Spinal cord (tissue), 10 donors: ENCODE measurements around the gene ITGB1. TPM values are rescaled to one million over a fixed set of nuclear protein-coding genes. Genes with fewer than 3 reads are reported as not detected.

Experiments used
- DNase-seq, 6 donors: peaks; one replicate each; pipeline versions ENCODE4 v3.0.0 to v3.0.0-alpha.2; 2013 to 2015; ENCODE audit warnings: low spot score in 6 of 6, low read depth in 4 of 6
- H3K27ac ChIP-seq: one replicate; pipeline ENCODE4 v1.5.1; 2013; ENCODE audit warnings: low read depth, low read length, control low read depth
- H3K27me3 ChIP-seq: one replicate; pipeline ENCODE4 v1.6.1; 2013; ENCODE audit warnings: low read length; ENCODE audit not compliant: control insufficient read depth, insufficient read depth
- H3K36me3 ChIP-seq: one replicate; pipeline ENCODE4 v1.6.1; 2013; ENCODE audit warnings: low read length; ENCODE audit not compliant: control insufficient read depth, insufficient read depth
- H3K4me1 ChIP-seq: one replicate; pipeline ENCODE4 v1.6.1; 2013; ENCODE audit warnings: low read length; ENCODE audit not compliant: control insufficient read depth, insufficient read depth
- H3K4me3 ChIP-seq: one replicate; pipeline ENCODE4 v1.5.1; 2013; ENCODE audit warnings: low read depth, low read length, control low read depth
- H3K9me3 ChIP-seq: one replicate; pipeline ENCODE4 v1.6.1; 2013; ENCODE audit warnings: low read length; ENCODE audit not compliant: control insufficient read depth, insufficient read depth
- WGBS: methylation state at CpG from one replicate; pipeline ENCODE4 v1.1.5; 2013; ENCODE audit warnings: missing lambda C conversion rate; ENCODE audit not compliant: insufficient coverage; 5-methylcytosine and 5-hydroxymethylcytosine counted together
- polyA plus RNA-seq, 2 donors: library from polyadenylated mRNA; unstranded; fragments of 120-200 nt; gene quantifications; one replicate each; pipeline ENCODE4 v1.2.1, GENCODE V29; 2013; ENCODE audit not compliant: insufficient read length in 2 of 2
- total RNA-seq, 2 donors: library from RNA; depleted of rRNA in 1 of 2; stranded (reverse); fragments of 120-200 nt in 1 of 2; fragments of >200 nt in 1 of 2; gene quantifications; one replicate each; pipeline versions ENCODE4 v1.2.3 to v1.2.4, GENCODE V29; 2013 to 2014
- donor health status: healthy.

Gene ITGB1
- total and polyA plus RNA-seq, 4 donors, result 130 to 281 (median 199) TPM

DNA sequence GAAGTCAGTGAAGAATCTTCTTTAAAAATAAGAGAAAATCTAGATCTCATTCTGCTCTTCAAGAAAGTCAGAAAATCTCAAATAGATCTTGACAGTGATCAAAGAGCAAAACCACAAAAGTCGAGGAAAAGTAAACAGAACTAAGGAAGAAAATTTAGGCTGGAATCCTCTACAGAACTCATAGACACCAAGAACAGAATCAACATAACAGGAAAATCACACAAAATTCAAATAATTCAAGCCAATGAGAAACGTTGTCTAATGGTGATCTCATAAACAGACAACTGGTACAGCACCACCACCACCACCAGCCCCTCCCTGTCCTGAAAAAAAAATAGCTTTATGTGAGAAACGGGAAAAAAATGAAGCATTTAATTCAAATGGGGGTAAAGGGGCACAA is 6.9 kb downstream of the ITGB1 start:
- 40% methylated on average over 1 of the region's 3 CpGs for WGBS
- H3K4me3 ChIP-seq, result no peak overlapping the region
- H3K4me1 ChIP-seq, result no peaks in the 10 kb centered on the region
- no peaks in the 10 kb centered on the region for H3K36me3 ChIP-seq
- no peak for DNase-seq
- no peak overlapping the region for H3K27ac ChIP-seq
- H3K9me3 ChIP-seq, result no peaks in the 10 kb centered on the region
- H3K27me3 ChIP-seq, result no peaks in the 10 kb centered on the region

DNA sequence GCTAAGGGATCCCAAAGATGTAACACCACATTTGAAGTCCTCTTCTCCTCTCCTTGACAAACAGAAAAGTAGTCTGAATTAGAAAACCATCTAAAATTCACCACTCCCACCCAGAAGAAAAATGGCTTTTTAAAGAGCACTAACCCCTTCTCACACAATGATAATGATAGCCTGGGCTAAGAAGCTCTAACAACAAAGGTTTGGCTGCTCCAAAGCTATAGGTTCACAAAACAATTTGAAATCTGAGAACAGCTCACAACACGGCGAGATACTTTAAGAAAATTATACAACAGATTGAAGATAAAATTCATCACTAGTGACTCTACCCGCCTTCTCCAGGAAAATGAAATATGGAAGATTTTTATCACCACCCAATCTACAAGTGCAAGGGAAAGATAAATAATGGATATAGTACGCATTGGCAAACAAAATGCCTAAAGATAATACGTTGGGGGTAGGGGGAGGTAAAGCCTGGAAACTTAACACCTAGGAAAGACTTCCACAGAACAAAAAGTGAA is 7.4 kb downstream of the ITGB1 start:
- no CpG with 5 or more reads among the region's 5 CpGs for WGBS
- no peak overlapping the region for H3K27ac ChIP-seq
- no peaks in the 10 kb centered on the region for H3K36me3 ChIP-seq
- no peaks in the 10 kb centered on the region for H3K27me3 ChIP-seq
- no peak for DNase-seq
- H3K4me3 ChIP-seq, result no peak overlapping the region
- no peaks in the 10 kb centered on the region for H3K9me3 ChIP-seq
- H3K4me1 ChIP-seq, result no peaks in the 10 kb centered on the region

DNA sequence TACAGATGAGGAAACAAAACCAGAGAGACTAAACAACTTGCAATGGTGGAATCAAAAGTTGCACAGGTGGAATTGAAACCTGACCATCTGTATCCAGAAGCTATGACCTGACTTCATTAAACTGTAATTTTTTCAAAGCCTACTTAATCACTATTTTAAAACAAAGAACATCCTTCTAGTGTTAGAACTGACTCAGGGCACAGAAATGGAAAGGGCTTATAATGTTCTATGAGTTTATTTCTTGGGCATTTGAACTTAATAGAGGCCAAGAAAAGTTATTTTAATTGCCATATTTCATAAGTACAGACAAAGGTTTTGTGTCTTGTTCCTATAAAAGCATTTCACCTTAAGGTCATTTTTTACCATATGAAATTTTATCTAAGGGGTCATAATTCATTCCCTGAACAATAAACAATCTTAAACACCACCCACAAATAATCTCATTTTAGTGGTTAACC is 8.8 kb downstream of the ITGB1 start:
- Histone ChIP-seq H3K4me3 (no peak overlapping the region), H3K27me3 (no peaks in the 10 kb centered on the region), H3K4me1 (no peaks in the 10 kb centered on the region), H3K27ac (no peak overlapping the region), H3K36me3 (peaks cover under 1% of the 10 kb centered on the region), H3K9me3 (no peaks in the 10 kb centered on the region)
- no peak for DNase-seq

DNA sequence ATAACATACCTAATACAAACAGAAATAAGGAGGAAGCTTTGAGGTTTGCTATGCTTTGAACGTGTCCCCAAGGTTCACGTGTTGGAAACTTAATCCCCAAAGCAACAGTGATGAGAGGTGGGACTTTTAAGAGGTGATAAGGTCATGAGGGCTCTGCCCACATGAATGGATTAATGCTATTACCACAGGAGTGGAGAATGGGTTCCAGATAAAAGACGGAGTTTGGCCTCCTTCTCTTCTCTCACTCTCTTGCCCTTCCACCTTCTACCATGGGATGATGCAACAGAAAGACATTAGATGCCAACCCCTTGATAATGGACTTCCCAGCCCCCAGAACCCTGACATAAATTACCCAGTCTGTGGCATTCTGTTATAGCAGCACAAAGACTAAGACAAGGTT is 9.6 kb downstream of the ITGB1 start:
- 50% methylated on average over 1 of the region's 3 CpGs for WGBS
- no peak for DNase-seq
- Histone ChIP-seq H3K27me3 (no peaks in the 10 kb centered on the region), H3K9me3 (no peaks in the 10 kb centered on the region), H3K4me3 (no peak overlapping the region), H3K4me1 (no peaks in the 10 kb centered on the region), H3K27ac (no peak overlapping the region), H3K36me3 (peaks cover 3% of the 10 kb centered on the region)

DNA sequence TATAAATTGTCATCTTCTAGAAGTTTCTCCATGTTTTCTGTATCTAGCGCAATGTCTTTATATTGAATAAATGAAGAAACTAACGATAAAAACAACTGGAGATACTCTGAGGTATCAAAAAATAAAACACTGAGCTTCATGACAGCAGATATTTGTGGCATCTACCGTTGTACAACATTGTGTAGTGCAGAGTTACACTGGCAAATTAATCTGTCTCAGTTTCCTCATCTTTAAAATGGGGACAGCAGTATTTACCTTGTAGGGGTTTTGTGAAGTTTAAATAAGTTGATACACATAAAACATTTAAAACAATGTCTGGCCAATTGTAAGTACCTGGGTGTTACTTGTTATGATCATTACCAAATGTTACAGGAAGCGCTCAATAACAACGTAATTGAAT is 10.4 kb downstream of the ITGB1 start:
- H3K4me1 ChIP-seq, result no peaks in the 10 kb centered on the region
- no peaks in the 10 kb centered on the region for H3K9me3 ChIP-seq
- no peak for DNase-seq
- H3K27me3 ChIP-seq, result no peaks in the 10 kb centered on the region
- no peak overlapping the region for H3K27ac ChIP-seq
- H3K36me3 ChIP-seq, result peaks cover 3% of the 10 kb centered on the region
- H3K4me3 ChIP-seq, result no peak overlapping the region
- WGBS, result no CpG with 5 or more reads among the region's 5 CpGs

DNA sequence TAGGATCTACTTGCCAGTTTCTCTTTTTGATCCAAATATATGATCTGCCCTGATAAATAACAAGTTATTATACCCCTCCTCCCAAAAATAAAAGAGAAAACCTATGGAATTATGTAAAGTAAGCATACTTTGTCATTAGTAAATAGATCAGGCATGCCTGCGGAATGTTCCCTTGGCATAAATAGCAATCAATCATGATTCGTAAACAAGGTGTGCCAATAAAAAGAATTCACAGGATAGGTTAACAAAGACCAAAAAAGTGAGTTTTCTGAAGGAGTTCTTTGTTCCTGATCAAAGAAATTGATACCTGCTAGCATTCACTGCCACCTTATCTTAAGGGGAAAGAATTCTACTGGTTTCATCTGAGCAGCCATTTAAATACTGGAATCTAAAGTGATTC is 11.9 kb downstream of the ITGB1 start:
- WGBS, result no CpG with 5 or more reads among the region's 2 CpGs
- DNase-seq, result no peak
- Histone ChIP-seq H3K27me3 (no peaks in the 10 kb centered on the region), H3K4me1 (no peaks in the 10 kb centered on the region), H3K9me3 (no peaks in the 10 kb centered on the region), H3K4me3 (no peak overlapping the region), H3K36me3 (peaks cover 3% of the 10 kb centered on the region), H3K27ac (no peak overlapping the region)

DNA sequence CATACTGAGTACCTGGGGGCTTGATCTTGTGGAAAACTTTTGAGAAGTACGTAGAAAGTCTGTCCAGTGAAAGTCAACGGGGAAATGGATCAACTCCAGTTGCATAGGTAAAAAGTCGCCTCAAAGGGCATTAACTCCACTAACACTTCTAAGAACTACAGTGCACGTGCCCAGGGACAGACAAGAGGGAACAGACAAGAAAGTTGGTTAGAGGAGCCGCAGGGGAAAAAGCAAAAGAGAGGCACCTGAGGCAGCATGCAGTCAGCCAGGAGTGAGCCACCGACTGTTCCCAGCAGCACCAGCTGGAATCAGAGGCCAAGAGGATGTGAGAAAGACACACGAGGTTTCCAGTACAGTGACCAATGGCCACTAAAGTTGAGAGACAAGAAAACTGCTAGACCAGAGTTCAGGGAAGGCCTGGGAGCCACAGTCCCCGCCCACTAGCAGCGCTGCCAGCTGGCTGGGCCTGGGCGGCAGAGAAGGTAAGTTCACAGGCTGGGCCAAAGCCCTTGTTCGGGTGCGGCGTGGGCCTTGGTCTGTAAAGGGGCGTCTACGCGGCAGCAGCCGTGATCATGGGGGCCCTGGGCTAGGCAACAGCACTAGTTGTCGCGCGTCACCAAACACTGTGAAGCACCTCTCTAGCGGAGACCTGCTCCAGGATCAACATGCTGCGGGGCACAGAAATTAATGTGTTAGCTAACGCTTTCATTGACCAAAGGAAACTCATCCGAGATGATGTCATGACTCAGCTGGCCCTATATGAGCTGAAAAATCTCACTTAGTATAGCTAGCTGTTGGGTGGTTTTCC is 14.0 kb downstream of the ITGB1 start:
- Histone ChIP-seq H3K4me1 (peaks cover under 1% of the 10 kb centered on the region), H3K9me3 (no peaks in the 10 kb centered on the region), H3K36me3 (peaks cover 3% of the 10 kb centered on the region), H3K4me3 (no peak overlapping the region), H3K27ac (no peak overlapping the region), H3K27me3 (no peaks in the 10 kb centered on the region)
- 82% methylated on average over 20 of the region's 24 CpGs for WGBS
- DNase-seq, result no peak

DNA sequence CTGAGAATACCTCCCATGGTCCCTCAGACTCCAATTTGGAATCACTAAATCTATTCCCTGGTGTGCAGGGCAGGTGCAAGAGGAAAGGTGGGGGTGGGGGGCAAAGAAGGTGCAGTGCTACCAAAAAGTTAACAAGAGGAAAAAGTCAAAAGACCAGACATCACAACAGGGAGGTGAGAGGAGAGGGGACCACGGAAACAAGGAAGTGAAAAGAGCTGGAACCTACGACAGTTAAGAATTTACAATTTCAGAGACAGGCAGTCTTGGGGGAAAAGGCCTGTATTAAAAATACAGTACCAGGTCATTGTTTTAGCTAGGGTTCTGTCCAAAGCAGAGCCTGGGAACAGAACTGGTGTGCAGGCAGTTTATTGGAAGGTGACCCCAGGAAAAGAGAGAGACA is 14.6 kb downstream of the ITGB1 start:
- Histone ChIP-seq H3K4me3 (no peak overlapping the region), H3K9me3 (no peaks in the 10 kb centered on the region), H3K36me3 (peaks cover 3% of the 10 kb centered on the region), H3K27me3 (no peaks in the 10 kb centered on the region), H3K27ac (no peak overlapping the region), H3K4me1 (peaks cover 7% of the 10 kb centered on the region)
- WGBS, result no CpG with 5 or more reads among the region's 2 CpGs
- no peak for DNase-seq

DNA sequence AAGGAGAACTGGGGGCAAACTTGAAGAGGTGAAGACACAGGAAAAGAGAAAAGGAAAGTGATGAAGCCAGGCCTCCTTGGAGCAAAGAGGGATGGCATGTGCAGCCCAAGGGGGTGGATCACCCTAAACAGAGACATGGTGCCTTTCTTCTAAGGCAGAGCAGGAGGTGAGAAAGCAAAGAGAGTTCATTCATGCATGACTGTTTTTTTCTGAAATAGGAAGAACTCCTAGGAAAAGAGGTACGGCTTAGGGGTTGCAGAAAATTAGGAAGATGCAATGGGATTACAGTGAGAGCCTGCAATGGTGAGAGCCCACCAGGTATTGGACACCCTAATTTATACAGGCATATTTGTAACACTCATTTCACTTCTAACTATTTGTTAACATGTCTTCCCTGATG is 15.9 kb downstream of the ITGB1 start:
- no peaks in the 10 kb centered on the region for H3K9me3 ChIP-seq
- H3K27ac ChIP-seq, result no peak overlapping the region
- no peak for DNase-seq
- no peak overlapping the region for H3K4me3 ChIP-seq
- H3K36me3 ChIP-seq, result peaks cover 3% of the 10 kb centered on the region
- WGBS, result no CpG with 5 or more reads among the region's 1 CpG
- no peaks in the 10 kb centered on the region for H3K27me3 ChIP-seq
- H3K4me1 ChIP-seq, result peaks cover 8% of the 10 kb centered on the region

DNA sequence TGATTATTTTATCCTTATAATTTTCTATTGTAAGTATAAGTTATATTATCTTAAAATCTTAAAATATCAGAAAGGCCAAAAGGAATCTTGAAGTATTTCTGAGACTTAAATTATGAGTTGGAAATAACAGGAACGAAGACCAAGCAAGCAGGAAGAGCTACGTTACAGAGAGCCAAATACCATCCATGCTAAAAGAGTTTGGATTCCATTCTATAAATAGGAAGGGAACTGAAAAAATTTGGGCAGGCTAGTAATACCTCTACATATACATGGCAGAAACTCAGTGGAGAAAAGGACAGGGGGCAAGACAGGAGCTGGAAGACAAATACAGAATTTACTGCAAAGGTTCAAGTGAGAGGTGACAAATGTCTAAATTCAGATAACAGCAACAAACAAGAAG is 16.7 kb downstream of the ITGB1 start:
- no peaks in the 10 kb centered on the region for H3K27me3 ChIP-seq
- H3K4me3 ChIP-seq, result no peak overlapping the region
- DNase-seq, result no peak
- no peaks in the 10 kb centered on the region for H3K9me3 ChIP-seq
- no peak overlapping the region for H3K27ac ChIP-seq
- peaks cover 8% of the 10 kb centered on the region for H3K4me1 ChIP-seq
- H3K36me3 ChIP-seq, result peaks cover 3% of the 10 kb centered on the region
- no CpG with 5 or more reads among the region's 2 CpGs for WGBS
